GM23338 (cell line): Measurements from ENCODE around the gene NF1.

ENCODE experiments used
- CREB1 ChIP-seq: fragments of 250-450 bp; sonication (Bioruptor Pico); IDR thresholded peaks from 2 replicates; pipeline ENCODE4 v1.5.0; 2020; ENCODE audit warnings: low read depth, mild to moderate bottlenecking, moderate library complexity
- CTCF ChIP-seq, 2 experiments: fragments of 200-600 bp in 1 of 2; sonication (generic) in 1 of 2; conservative IDR thresholded peaks; 2 replicates each; pipeline versions ENCODE4 v1.5.1 to v1.6.1; 2016 to 2017; ENCODE audit warnings: antibody characterized with exemption in 2 of 2, low read depth in 2 of 2, mild to moderate bottlenecking in 2 of 2, moderate library complexity in 1 of 2
- ETS1 ChIP-seq: IDR thresholded peaks from 2 replicates; pipeline ENCODE4 v1.6.1; 2016; ENCODE audit warnings: antibody characterized with exemption
- EZH2 ChIP-seq: fragments of 200-600 bp; sonication (generic); IDR thresholded peaks from one replicate; pipeline ENCODE4 v1.8.0; 2017; ENCODE audit warnings: antibody characterized with exemption, mild to moderate bottlenecking, low read depth; ENCODE audit not compliant: unreplicated experiment
- EZH2phosphoT487 ChIP-seq: fragments of 200-600 bp; sonication (generic); IDR thresholded peaks from one replicate; pipeline ENCODE4 v1.8.1; 2018; ENCODE audit warnings: antibody characterized with exemption; ENCODE audit not compliant: unreplicated experiment
- JUNB ChIP-seq: IDR thresholded peaks from one replicate; pipeline ENCODE4 v1.6.1; 2016; ENCODE audit warnings: antibody characterized with exemption; ENCODE audit not compliant: unreplicated experiment
- POLR2AphosphoS5 ChIP-seq: IDR thresholded peaks from 2 replicates; pipeline ENCODE4 v1.6.1; 2016; ENCODE audit warnings: antibody characterized with exemption, low read depth
- REST ChIP-seq: IDR thresholded peaks from one replicate; pipeline ENCODE4 v1.6.1; 2018; ENCODE audit warnings: antibody characterized with exemption; ENCODE audit not compliant: unreplicated experiment
- ZNF114 ChIP-seq: fragments of 250-450 bp; sonication (Bioruptor Pico); IDR thresholded peaks from 2 replicates; pipeline ENCODE4 v1.5.0; 2020; ENCODE audit warnings: mild to moderate bottlenecking, moderate library complexity
- ZNF331 ChIP-seq: fragments of 250-450 bp; sonication (Bioruptor Pico); IDR thresholded peaks from 2 replicates; pipeline ENCODE4 v1.5.0; 2020; ENCODE audit warnings: low read depth, mild to moderate bottlenecking, moderate library complexity

- TF ChIP-seq CTCF (conservative IDR thresholded peaks at IDR 0.05; ENCODE audit: low read depth in 2 of 2) (no peak), EZH2phosphoT487 (no peak), POLR2AphosphoS5 (no peak), JUNB (no peak), EZH2 (no peak), CREB1 (no peak), REST (no peak), ZNF114 (no peak), ETS1 (no peak), ZNF331 (CRISPR knock-in tag) (no peak)
Measured at GRCh38 chr17:31140111-31140510, 45.3 kb downstream of the NF1 start.
